Anterior cingulate cortex (tissue), 58 donors: ENCODE results near the gene TAF4B.
"Not testable (repeated sequence)": the region's sequence is repeated elsewhere in the genome, so short reads cannot be mapped to it uniquely, and the experiment has no call there.

Experiments
- DNase-seq, 58 donors: peaks; one replicate each; lab custom pipeline; 2025; lab: John Stamatoyannopoulos, UW

Gene TAF4B

DNA sequence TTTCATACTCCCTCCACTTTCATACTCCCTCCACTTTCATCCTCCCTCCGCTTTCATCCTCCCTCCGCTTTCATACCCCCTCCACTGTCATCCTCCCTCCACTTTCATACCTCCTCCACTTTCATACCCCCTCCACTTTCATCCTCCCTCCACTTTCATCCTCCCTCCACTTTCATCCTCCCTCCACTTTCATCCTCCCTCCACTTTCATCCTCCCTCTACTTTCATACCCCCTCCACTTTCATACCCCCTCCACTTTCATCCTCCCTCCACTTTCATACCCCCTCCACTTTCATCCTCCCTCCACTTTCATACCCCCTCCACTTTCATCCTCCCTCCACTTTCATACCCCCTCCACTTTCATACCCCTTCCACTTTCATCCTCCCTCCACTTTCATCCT, 77.0 kb downstream of the TAF4B start:
- DNase-seq = not testable (repeated sequence)

GRCh38 chr18:26304511-26304910, 78.3 kb downstream of the TAF4B start:
- no peak for DNase-seq

GRCh38 chr18:26307161-26307773, 81.0 kb downstream of the TAF4B start:
- peak in 9 of 58 donors; percentile 2 to 54 (median 6) for DNase-seq

GRCh38 chr18:26309281-26309680, 83.0 kb downstream of the TAF4B start:
- no peak for DNase-seq

GRCh38 chr18:26312199-26312598, 86.0 kb downstream of the TAF4B start:
- DNase-seq = no peak

DNA sequence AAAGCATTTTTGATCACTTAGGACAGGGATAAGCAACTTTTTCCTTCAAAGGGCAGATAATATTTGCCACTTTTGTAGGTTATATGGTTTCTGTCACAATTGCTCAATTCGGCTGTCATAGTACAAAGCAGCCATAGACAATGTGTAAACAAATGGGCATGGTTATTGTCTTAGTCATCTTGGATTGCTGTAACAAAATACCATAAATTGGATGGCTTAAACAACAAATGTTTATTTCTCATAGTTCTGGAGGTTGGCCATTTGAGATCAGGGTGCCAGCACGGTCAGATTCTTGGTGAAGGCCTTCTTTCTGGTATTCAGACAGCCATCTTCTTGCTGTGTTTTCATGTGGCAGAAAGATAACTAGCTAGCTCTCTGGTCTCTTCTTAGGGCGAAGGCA, 91.2 kb downstream of the TAF4B start:
- DNase-seq = no peak

DNA sequence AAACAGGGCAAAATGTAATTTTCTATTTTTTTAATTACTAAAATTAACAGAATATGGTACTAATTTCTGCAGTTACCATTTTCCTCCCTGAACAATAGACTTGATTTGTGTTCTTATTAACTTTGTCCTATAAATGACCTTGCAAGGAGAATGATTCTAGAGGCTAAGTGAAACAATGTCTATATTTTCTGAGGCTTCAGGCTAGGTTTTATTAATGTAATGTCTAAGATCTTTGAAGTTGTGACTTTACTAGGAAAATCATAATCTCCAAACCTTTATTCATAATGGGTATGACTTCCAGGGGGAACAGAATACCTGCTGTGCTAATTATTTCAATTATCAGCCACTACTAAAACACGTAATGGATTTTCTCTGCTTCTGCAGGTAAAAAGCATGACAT, 94.4 kb downstream of the TAF4B start:
- DNase-seq = no peak

DNA sequence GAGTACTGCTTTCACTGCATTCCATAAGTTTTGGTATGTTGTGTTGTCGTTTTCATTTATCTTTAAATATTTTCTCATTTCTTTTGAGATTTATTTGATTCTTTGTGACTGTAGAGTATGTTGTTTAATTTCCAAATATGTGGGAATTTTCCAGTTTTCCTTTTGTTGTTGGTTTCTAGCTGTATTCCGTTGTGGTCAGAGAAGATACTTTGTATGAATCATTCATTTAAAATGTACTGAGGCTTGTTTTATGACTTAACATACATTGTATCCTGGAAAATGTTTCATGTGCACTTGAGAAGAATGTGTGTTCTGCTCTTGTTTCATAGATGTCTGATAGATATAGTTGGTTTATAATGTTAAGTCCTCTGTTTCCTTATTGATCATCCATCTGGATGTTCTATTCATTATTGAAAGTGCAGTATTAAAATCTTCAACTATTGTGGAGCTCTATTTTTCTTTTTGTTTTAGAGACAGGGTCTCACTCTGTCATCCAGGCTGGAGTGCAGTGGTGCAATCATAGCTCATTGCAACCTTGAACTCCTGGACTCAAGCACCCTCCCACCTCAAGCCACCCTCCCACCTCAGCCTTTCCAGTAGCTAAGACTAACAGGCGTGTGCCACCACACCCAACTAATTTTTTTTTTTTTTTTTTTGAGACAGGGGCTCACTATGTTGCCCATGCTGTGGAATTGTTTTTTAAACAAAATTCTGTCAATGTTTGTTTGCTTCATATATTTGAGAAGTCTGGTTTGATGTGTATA, 96.8 kb downstream of the TAF4B start:
- no peak for DNase-seq

- no peak for DNase-seq
These were observed 99.5 kb downstream of the TAF4B start for GRCh38 chr18:26325771-26326170.

GRCh38 chr18:26327062-26327461, 100.8 kb downstream of the TAF4B start:
- no peak for DNase-seq

DNA sequence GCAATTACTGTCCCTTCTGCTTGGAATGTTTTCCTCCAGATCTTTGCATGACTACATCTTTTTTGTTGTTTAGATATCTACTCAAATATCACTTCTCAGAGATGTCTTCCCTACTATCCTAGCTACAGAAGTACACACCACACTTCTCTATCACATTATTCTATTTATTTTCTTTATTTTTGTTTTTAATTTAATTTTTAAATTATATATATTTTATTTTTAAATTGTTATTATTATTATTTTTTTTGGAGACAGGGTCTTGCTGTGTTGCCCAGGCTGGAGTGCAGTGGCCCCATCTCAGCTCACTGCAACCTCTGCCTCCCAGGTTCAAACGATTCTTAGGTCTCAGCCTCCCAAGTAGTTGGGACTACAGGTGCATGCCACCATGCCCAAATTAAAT, 106.7 kb downstream of the TAF4B start:
- no peak for DNase-seq

DNA sequence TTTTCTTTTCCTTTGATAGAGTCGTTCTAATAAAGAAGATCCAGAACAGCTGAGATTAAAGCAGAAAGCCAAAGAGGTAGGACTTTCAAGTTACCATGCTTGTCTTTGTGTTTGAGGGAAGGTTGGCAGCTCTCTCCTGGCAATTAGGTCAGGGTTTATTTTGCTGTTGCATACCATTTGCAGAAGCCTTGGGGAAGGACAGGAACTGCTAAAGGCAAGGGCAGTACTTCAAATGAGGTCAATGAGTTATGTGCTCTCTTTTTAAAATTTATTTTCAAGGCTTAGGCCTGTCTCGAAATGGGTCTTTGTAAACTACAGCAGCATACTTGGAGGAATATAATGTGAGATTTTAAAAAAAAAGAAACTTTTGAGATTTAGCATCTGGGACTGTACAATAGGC, 108.9 kb downstream of the TAF4B start:
- DNase-seq = no peak

DNA sequence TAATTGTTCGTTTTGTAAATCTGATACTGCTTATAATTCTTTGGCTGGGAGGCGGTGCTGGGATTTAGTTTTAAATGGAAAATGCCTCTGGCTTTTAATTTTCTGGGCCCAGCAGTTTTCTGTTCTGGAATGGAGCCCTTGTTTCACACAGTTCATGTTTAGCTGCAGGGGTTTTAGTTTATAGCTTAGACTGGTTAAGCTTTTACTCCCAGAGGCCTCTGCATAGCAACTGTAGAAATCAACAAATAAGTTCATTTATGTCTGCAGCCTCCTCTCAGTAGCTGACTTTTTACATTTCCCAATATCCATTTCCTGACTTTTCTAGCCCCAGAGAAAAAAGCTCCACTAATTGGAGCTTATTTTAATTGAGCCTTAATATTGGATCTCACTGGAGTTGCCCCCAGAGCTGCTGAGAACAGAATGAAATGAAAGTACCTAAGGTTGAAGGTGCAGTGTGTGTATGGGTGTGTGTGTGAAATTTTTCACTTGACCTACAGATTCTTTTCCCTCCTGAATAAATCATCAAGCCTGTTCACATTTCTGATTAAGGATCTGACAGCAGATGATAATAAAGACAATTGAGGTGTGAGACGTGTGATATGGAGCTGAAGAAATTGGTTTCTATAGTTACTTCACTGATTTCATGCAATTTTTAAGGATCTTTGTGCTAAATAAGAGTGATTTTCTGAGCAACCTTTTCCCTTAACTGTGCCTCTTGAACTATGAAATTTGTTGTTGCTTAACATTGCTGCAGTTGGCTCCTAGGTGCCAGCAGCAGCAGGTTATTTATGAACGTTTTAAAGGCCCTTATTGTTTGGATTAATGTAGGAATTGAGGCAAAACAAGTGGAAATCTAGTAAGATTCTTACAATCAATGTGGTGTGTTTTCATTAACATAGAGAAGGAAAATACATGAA, 109.6 kb downstream of the TAF4B start:
- peak in 1 of 58 donors; percentile 3 for DNase-seq

- DNase-seq = no peak
These were observed 110.3 kb downstream of the TAF4B start for GRCh38 chr18:26336572-26336971.

DNA sequence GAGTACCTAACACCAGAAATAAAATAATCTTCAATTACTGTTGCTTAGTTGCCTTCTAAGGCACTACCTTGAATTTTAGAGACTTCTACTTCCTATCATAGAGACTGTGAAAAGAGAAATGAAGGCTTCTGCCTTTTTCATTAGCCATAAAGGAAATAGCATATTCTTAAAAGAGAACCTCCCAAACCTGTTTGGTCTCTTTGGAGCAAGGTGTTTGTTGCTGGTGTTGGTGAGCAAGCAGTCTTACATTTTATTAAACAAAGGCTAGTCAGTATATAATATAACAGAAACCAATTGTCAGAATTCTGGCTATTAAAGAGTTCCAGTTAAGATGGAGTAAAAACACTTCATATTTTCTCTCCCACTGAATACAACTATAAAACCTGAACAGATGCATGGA, 116.4 kb downstream of the TAF4B start:
- no peak for DNase-seq

- no peak for DNase-seq
These were observed 124.7 kb downstream of the TAF4B start for GRCh38 chr18:26350961-26351360.

DNA sequence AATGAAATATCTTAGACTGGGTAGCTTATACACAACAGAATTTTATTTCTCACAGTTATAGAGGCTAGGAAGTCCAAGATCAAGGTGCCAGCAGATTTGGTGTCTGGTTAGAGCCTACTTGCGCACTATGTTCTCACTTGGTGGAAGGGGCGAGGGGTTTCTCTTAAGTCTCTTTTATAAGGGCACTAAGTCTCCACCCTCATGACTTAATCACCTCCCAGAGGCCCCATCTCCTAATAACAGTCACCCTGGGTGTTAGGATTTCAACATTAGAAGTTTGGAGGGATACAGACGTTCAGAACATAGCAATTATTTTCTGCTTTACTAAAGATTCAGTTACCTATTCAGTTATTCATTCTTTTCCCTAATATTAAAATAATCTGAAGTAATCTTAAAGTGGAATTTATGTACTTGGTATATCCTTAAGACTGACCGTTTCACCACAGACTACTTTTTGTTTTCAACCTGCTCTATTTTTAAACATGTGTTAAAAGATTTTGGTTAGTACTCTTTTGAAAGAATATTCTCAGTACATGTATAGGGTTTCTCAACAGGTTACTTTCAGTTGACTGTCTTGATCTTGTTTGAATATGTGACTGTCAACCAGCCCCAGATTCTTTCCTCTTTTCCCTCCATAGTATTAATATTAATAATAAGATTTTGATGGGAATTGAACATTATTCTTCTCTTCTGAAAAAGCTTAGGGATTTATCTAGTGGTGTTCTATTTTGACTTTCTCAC, 130.0 kb downstream of the TAF4B start:
- no peak for DNase-seq

DNA sequence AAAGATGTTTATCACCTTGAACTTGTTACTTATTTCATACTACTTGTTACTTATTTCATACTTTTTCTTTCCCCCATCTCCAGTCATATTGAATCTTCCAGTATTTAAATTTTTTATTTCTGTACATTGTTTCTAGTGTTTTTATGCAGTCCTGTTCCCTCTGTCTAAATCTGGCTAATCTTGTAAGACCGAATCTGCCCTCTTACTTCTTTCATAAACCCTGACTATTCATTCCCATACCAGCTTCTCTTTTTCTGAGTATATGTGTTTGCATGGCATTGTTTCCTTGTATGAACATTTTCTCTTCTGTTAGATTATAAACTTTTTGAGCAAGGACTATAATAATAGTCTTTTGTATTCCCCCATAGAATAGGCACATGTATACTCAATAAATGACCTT, 131.7 kb downstream of the TAF4B start:
- DNase-seq = no peak

GRCh38 chr18:26362021-26362420, 135.8 kb downstream of the TAF4B start:
- DNase-seq = no peak

DNA sequence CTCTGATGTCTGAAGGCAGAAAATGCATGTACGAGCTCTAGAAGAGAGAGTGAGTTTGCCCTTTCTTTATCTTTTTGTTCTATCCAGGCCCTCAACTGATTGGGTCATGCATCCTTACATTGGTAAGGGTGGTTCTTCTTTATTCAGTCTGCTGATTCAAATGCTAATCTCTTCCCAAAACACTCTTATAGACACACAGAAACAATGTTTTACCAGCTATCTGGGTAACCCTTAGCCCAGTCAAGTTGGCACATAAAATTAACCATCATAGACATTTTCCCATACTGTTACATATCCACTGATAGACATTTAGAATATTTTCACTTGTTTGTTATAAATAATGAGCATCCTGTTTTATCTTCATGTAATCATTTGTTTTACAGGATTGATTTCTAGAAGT, 141.2 kb downstream of the TAF4B start:
- DNase-seq = no peak

DNA sequence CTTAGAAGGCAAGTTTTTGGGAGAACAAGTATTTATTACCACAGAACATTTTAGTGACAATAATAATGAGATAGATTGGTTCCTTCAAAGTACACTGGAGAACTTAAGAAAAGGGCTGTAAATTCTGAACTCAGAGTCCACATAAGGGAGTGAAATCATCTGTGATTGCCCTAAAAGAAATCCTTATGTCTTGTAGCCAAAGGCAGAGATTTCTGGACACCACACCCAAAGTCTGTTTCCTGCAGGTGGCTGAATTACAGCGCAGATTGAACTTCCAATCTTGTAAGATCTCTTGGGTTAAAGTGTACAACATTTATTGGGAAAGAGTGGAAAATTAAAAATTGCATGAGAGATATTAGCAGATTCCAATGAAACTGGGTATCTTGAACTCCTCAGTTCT, 143.8 kb downstream of the TAF4B start:
- DNase-seq = no peak
